H9 (cell line): ENCODE measurements around the gene IQCM. TPM values are rescaled to one million over a fixed set of nuclear protein-coding genes. Genes with fewer than 3 reads are reported as not detected.

Source experiments
- DNase-seq: peaks from one replicate; pipeline ENCODE4 v3.0.0-alpha.2; 2017
- H2AFZ ChIP-seq: one replicate; pipeline ENCODE4 v1.6.1; 2013; ENCODE audit warnings: mild to moderate bottlenecking, low read length, control low read depth, moderate library complexity
- H2AK5ac ChIP-seq: 2 replicates; pipeline ENCODE4 v1.6.1; 2013; ENCODE audit warnings: low read length, control low read depth, mixed read lengths; ENCODE audit not compliant: insufficient read length
- H2BK120ac ChIP-seq: one replicate; pipeline ENCODE4 v1.6.1; 2013; ENCODE audit warnings: low read depth, mild to moderate bottlenecking, low read length, control low read depth, inconsistent platforms; ENCODE audit not compliant: poor library complexity, severe bottlenecking
- H2BK12ac ChIP-seq: 2 replicates; pipeline ENCODE4 v1.6.1; 2013; ENCODE audit warnings: low read length, control low read depth, mixed read lengths, low read depth; ENCODE audit not compliant: insufficient read length
- H2BK15ac ChIP-seq: 2 replicates; pipeline ENCODE4 v1.6.1; 2013; ENCODE audit warnings: low read depth, low read length, control low read depth
- H2BK20ac ChIP-seq: one replicate; pipeline ENCODE4 v1.6.1; 2013; ENCODE audit warnings: low read depth, mild to moderate bottlenecking, low read length, control low read depth, inconsistent platforms; ENCODE audit not compliant: poor library complexity, severe bottlenecking
- H2BK5ac ChIP-seq: 2 replicates; pipeline ENCODE4 v1.6.1; 2013; ENCODE audit warnings: low read length, control low read depth, mixed read lengths; ENCODE audit not compliant: insufficient read length
- H3K14ac ChIP-seq: 2 replicates; pipeline ENCODE4 v1.6.1; 2013; ENCODE audit warnings: low read length, control low read depth; ENCODE audit not compliant: insufficient read depth
- H3K18ac ChIP-seq: 2 replicates; pipeline ENCODE4 v1.6.1; 2013; ENCODE audit warnings: low read depth, mild to moderate bottlenecking, mixed read lengths, low read length, control low read depth; ENCODE audit not compliant: insufficient read length
- H3K23ac ChIP-seq: 2 replicates; pipeline ENCODE4 v1.6.1; 2013; ENCODE audit warnings: low read length, control low read depth, mixed read lengths, low read depth; ENCODE audit not compliant: insufficient read length
- H3K23me2 ChIP-seq: 2 replicates; pipeline ENCODE4 v1.6.1; 2013; ENCODE audit warnings: low read depth, mild to moderate bottlenecking, mixed read lengths, low read length, control low read depth; ENCODE audit not compliant: insufficient read length, poor library complexity, severe bottlenecking
- H3K27ac ChIP-seq: 2 replicates; pipeline ENCODE4 v1.5.1; 2013; ENCODE audit warnings: low read length, control low read depth, mixed read lengths, low read depth; ENCODE audit not compliant: insufficient read length
- H3K27me3 ChIP-seq: 2 replicates; pipeline ENCODE4 v1.6.1; 2013; ENCODE audit warnings: low read length, control low read depth, inconsistent platforms; ENCODE audit not compliant: insufficient read depth
- H3K4ac ChIP-seq: 2 replicates; pipeline ENCODE4 v1.6.1; 2013; ENCODE audit warnings: low read depth, mild to moderate bottlenecking, control low read depth, inconsistent platforms, low read length, moderate library complexity
- H3K4me1 ChIP-seq: 2 replicates; pipeline ENCODE4 v1.6.1; 2013; ENCODE audit warnings: low read length, control low read depth, inconsistent platforms; ENCODE audit not compliant: insufficient read depth
- H3K4me2 ChIP-seq: 2 replicates; pipeline ENCODE4 v1.6.1; 2013; ENCODE audit warnings: low read length, control low read depth, mixed read lengths; ENCODE audit not compliant: insufficient read length, insufficient read depth
- H3K56ac ChIP-seq: 2 replicates; pipeline ENCODE4 v1.6.1; 2013; ENCODE audit warnings: low read depth, mild to moderate bottlenecking, mixed read lengths, low read length, control low read depth; ENCODE audit not compliant: insufficient read length
- H3K79me1 ChIP-seq: 2 replicates; pipeline ENCODE4 v1.6.1; 2013; ENCODE audit warnings: low read depth, mild to moderate bottlenecking, moderate library complexity, low read length, control low read depth, inconsistent platforms; ENCODE audit not compliant: insufficient read depth, poor library complexity, severe bottlenecking
- H3K79me2 ChIP-seq: 2 replicates; pipeline ENCODE4 v1.6.1; 2013; ENCODE audit warnings: low read length, control low read depth, inconsistent platforms; ENCODE audit not compliant: insufficient read depth
- H3K9ac ChIP-seq: 2 replicates; pipeline ENCODE4 v1.6.1; 2013; ENCODE audit warnings: low read length, control low read depth, mixed read lengths; ENCODE audit not compliant: insufficient read length; ENCODE audit errors: extremely low read depth
- H3K9me3 ChIP-seq: one replicate; pipeline ENCODE4 v1.6.1; 2013; ENCODE audit warnings: low read depth, low read length, inconsistent platforms; ENCODE audit not compliant: control insufficient read depth
- H3T11ph ChIP-seq: one replicate; pipeline ENCODE4 v1.6.1; 2013; ENCODE audit warnings: mild to moderate bottlenecking, low read length, control low read depth, inconsistent platforms
- H4K20me1 ChIP-seq: one replicate; pipeline ENCODE4 v1.6.1; 2013; ENCODE audit not compliant: control insufficient read depth, insufficient read length, insufficient read depth
- H4K5ac ChIP-seq: 2 replicates; pipeline ENCODE4 v1.6.1; 2013; ENCODE audit warnings: low read depth, mild to moderate bottlenecking, mixed read lengths, low read length, control low read depth; ENCODE audit not compliant: insufficient read length
- H4K8ac ChIP-seq: replicated peaks from 2 replicates; pipeline ENCODE4 v1.6.1; 2013; ENCODE audit warnings: low read length, control low read depth, mixed read lengths, low read depth; ENCODE audit not compliant: insufficient read length
- H4K91ac ChIP-seq: 2 replicates; pipeline ENCODE4 v1.6.1; 2013; ENCODE audit warnings: low read depth, mild to moderate bottlenecking, moderate library complexity, mixed read lengths, low read length, control low read depth; ENCODE audit not compliant: insufficient read length
- H3K27ac Mint-ChIP-seq, 3 experiments: 2 replicates in 2 of 3; 3 replicates in 1 of 3; pipeline ENCODE4 v1.8.0; 2020 to 2021; ENCODE audit warnings: mixed read lengths in 3 of 3, mild to moderate bottlenecking in 1 of 3, moderate library complexity in 1 of 3
- H3K27me3 Mint-ChIP-seq: 2 replicates; pipeline ENCODE4 v1.8.0; 2021; ENCODE audit warnings: low read depth, mild to moderate bottlenecking, moderate library complexity, mixed read lengths
- H3K36me3 Mint-ChIP-seq, 3 experiments: 2 replicates in 2 of 3; 3 replicates in 1 of 3; pipeline ENCODE4 v1.8.0; 2020 to 2021; ENCODE audit warnings: low read depth in 3 of 3, mixed read lengths in 3 of 3; ENCODE audit not compliant: insufficient read depth in 1 of 3
- H3K4me1 Mint-ChIP-seq, 2 experiments: 2 replicates each; pipeline ENCODE4 v1.8.0; 2020; ENCODE audit warnings: mixed read lengths in 2 of 2
- H3K4me3 Mint-ChIP-seq, 2 experiments: 2 replicates in 1 of 2; 3 replicates in 1 of 2; pipeline ENCODE4 v1.8.0; 2020 to 2021; ENCODE audit warnings: mild to moderate bottlenecking in 2 of 2, mixed read lengths in 2 of 2, moderate library complexity in 1 of 2
- H3K9me3 Mint-ChIP-seq, 2 experiments: 2 replicates in 1 of 2; 3 replicates in 1 of 2; pipeline ENCODE4 v1.8.0; 2020; ENCODE audit warnings: mild to moderate bottlenecking in 2 of 2, mixed read lengths in 2 of 2, moderate library complexity in 1 of 2
- CTCF ChIP-seq: fragments of 200-600 bp; sonication (generic); conservative IDR thresholded peaks from 3 replicates; pipeline ENCODE4 v1.8.0; 2021; ENCODE audit warnings: antibody characterized with exemption, mild to moderate bottlenecking
- total RNA-seq: library from RNA; stranded (reverse); gene quantifications from 2 replicates; pipeline ENCODE4 v1.2.1, GENCODE V29; 2021

IQCM gene
- total RNA-seq, 1 experiment from 2014 or later: 0.15 TPM

GRCh38 chr4:149549911-149550310 is 265.7 kb downstream of the IQCM start:
- Mint-ChIP-seq H3K27ac (no peak overlapping the region; a peak in 1 of 7 replicates), H3K27me3 (no peaks in the 10 kb centered on the region), H3K36me3 (no peaks in the 10 kb centered on the region), H3K9me3 (no peaks in the 10 kb centered on the region; a peak in 1 of 5 replicates), H3K4me1 (no peaks in the 10 kb centered on the region; a peak in 1 of 4 replicates), H3K4me3 (no peak overlapping the region)
- no peaks in the 10 kb centered on the region for H3K4me1 ChIP-seq
- H2BK20ac ChIP-seq: no peak overlapping the region
- peak; percentile 62 for DNase-seq
- peak; percentile 40; the same call in 2 of the 3 replicates for TF ChIP-seq CTCF
- H3K4ac ChIP-seq: no peak overlapping the region
- H3K23me2 ChIP-seq: no peaks in the 10 kb centered on the region
- no peak overlapping the region for H3K27ac ChIP-seq
- no peak overlapping the region for H3K14ac ChIP-seq
- no peak overlapping the region for H3K23ac ChIP-seq
- no peak overlapping the region for H2AK5ac ChIP-seq
- no peak overlapping the region for H2AFZ ChIP-seq
- no peak overlapping the region for H2BK12ac ChIP-seq
- H4K8ac ChIP-seq: no peak overlapping the region
- H2BK120ac ChIP-seq: no peak overlapping the region
- H4K20me1 ChIP-seq: no peaks in the 10 kb centered on the region
- H3T11ph ChIP-seq: no peak overlapping the region
- no peak overlapping the region for H3K4me2 ChIP-seq
- H3K9ac ChIP-seq: no peak overlapping the region
- H3K18ac ChIP-seq: no peak overlapping the region
- H3K56ac ChIP-seq: no peak overlapping the region
- H3K9me3 ChIP-seq: no peaks in the 10 kb centered on the region
- no peaks in the 10 kb centered on the region for H3K79me2 ChIP-seq
- H3K27me3 ChIP-seq: no peaks in the 10 kb centered on the region
- H3K79me1 ChIP-seq: no peaks in the 10 kb centered on the region
- no peak overlapping the region for H2BK5ac ChIP-seq
- no peak overlapping the region for H4K5ac ChIP-seq
- H4K91ac ChIP-seq: no peak overlapping the region
- H2BK15ac ChIP-seq: no peak overlapping the region
